K562 (cell line): ENCODE results near the gene ARMC8. TPM values are rescaled to one million over a fixed set of nuclear protein-coding genes. Genes with fewer than 3 reads are reported as not detected.
A peak's percentile ranks its signal among the peaks of the same experiment; 100 is the strongest.

Experiments
- BRF2 ChIP-seq: IDR thresholded peaks from 3 replicates; pipeline ENCODE4 v1.6.1; 2011; ENCODE audit warnings: borderline replicate concordance, mild to moderate bottlenecking; ENCODE audit not compliant: insufficient read length, insufficient read depth
- CGGBP1 ChIP-seq: fragments of 250-450 bp; sonication (Bioruptor Pico); IDR thresholded peaks from 2 replicates; pipeline ENCODE4 v1.9.0; 2021; ENCODE audit warnings: mild to moderate bottlenecking
- CTCFL ChIP-seq: IDR thresholded peaks from 2 replicates; pipeline ENCODE4 v1.6.1; 2011; ENCODE audit warnings: borderline replicate concordance, low read depth, mild to moderate bottlenecking, moderate library complexity, low read length; ENCODE audit not compliant: insufficient read depth, poor library complexity, severe bottlenecking
- DMBX1 ChIP-seq: fragments of 250-450 bp; sonication (Bioruptor Pico); IDR thresholded peaks from 2 replicates; pipeline ENCODE4 v1.8.0; 2022; ENCODE audit warnings: inconsistent platforms, mild to moderate bottlenecking, moderate library complexity, borderline replicate concordance
- HDAC1 ChIP-seq, 2 experiments: fragments of 450-650 bp; IDR thresholded peaks; 2 replicates each; pipeline ENCODE4 v1.6.1; 2016 to 2017; ENCODE audit warnings: inconsistent platforms in 1 of 2, mild to moderate bottlenecking in 1 of 2, moderate library complexity in 1 of 2
- HDAC8 ChIP-seq: fragments of 450-650 bp; IDR thresholded peaks from 2 replicates; pipeline ENCODE4 v1.6.1; 2016; ENCODE audit warnings: mild to moderate bottlenecking, missing genetic modification characterization, moderate library complexity, missing compliant biosample characterization
- HNRNPUL1 ChIP-seq: fragments of 200-400 bp; formaldehyde crosslinking; IDR thresholded peaks from 2 replicates; pipeline ENCODE4 v1.6.1; 2017; ENCODE audit warnings: low read length
- IRF2 ChIP-seq: sonication (generic); formaldehyde crosslinking; IDR thresholded peaks from 2 replicates; pipeline ENCODE4 v1.8.1; 2022; ENCODE audit warnings: mild to moderate bottlenecking, missing genetic modification reagents
- NCOA2 ChIP-seq, 2 experiments: fragments of 450-650 bp; IDR thresholded peaks; 2 replicates each; pipeline ENCODE4 v1.6.1; 2018; ENCODE audit warnings: mild to moderate bottlenecking in 2 of 2, moderate library complexity in 1 of 2; ENCODE audit not compliant: partially characterized antibody in 2 of 2
- NFYB ChIP-seq: IDR thresholded peaks from 2 replicates; pipeline ENCODE4 v1.6.1; 2011; ENCODE audit warnings: mild to moderate bottlenecking, moderate library complexity; ENCODE audit not compliant: insufficient read length; ENCODE audit errors: extremely low read depth
- PCBP2 ChIP-seq: fragments of 200-400 bp; formaldehyde crosslinking; IDR thresholded peaks from 2 replicates; pipeline ENCODE4 v1.6.1; 2018; ENCODE audit warnings: low read length, low read depth, mild to moderate bottlenecking, moderate library complexity; ENCODE audit not compliant: poor library complexity, severe bottlenecking
- PHF21A ChIP-seq: fragments of 450-650 bp; IDR thresholded peaks from 2 replicates; pipeline ENCODE4 v1.6.1; 2017; ENCODE audit warnings: low read depth, borderline replicate concordance
- RBM39 ChIP-seq: fragments of 200-400 bp; formaldehyde crosslinking; optimal IDR thresholded peaks from 2 replicates; pipeline ENCODE3; 2018; ENCODE audit warnings: low read depth, low read length
- SMARCA4 ChIP-seq: fragments of 450-650 bp; IDR thresholded peaks from 2 replicates; pipeline ENCODE4 v1.6.1; 2016
- SPI1 ChIP-seq: IDR thresholded peaks from 2 replicates; pipeline ENCODE4 v1.6.1; 2011; ENCODE audit warnings: low read depth, low read length, control low read depth, borderline replicate concordance
- SREBF1 ChIP-seq: fragments of 150-350 bp; IDR thresholded peaks from 2 replicates; pipeline ENCODE4 v1.6.1; 2014; ENCODE audit warnings: antibody characterized with exemption, low read depth, low read length, borderline replicate concordance
- TCF3 ChIP-seq: sonication (generic); formaldehyde crosslinking; IDR thresholded peaks from 2 replicates; pipeline ENCODE4 v1.4.0; 2020; ENCODE audit warnings: mild to moderate bottlenecking, missing genetic modification reagents
- TFE3 ChIP-seq: fragments of 450-650 bp; formaldehyde crosslinking; IDR thresholded peaks from 2 replicates; pipeline ENCODE4 v1.4.0; 2020; ENCODE audit warnings: mild to moderate bottlenecking, mixed read lengths
- TRIM28 ChIP-seq: fragments of 450-650 bp; IDR thresholded peaks from 2 replicates; pipeline ENCODE4 v1.6.1; 2017
- WHSC1 ChIP-seq: IDR thresholded peaks from one replicate; pipeline ENCODE4 v1.6.1; 2012; ENCODE audit warnings: low read length, control low read depth, inconsistent platforms
- ZFP36 ChIP-seq: fragments of 150-350 bp; IDR thresholded peaks from 2 replicates; pipeline ENCODE4 v1.6.1; 2018; ENCODE audit warnings: low read length, low read depth; ENCODE audit not compliant: partially characterized antibody
- ZNF23 ChIP-seq: fragments of 250-450 bp; sonication (Bioruptor Pico); IDR thresholded peaks from 2 replicates; pipeline ENCODE4 v1.4.0; 2020; ENCODE audit warnings: mild to moderate bottlenecking
- ZNF354B ChIP-seq: fragments of 250-450 bp; sonication (Bioruptor Pico); IDR thresholded peaks from 2 replicates; pipeline ENCODE4 v1.4.0; 2020
- ZNF41 ChIP-seq: fragments of 250-450 bp; sonication (Bioruptor Pico); conservative IDR thresholded peaks from 2 replicates; pipeline ENCODE4 v1.4.0; 2020; ENCODE audit warnings: mild to moderate bottlenecking
- ZNF583 ChIP-seq: fragments of 250-450 bp; sonication (Bioruptor Pico); IDR thresholded peaks from 2 replicates; pipeline ENCODE4 v1.4.0; 2020
- ZNF75A ChIP-seq: fragments of 450-650 bp; formaldehyde crosslinking; IDR thresholded peaks from 2 replicates; pipeline ENCODE4 v1.4.0; 2020; ENCODE audit warnings: mild to moderate bottlenecking
- polyA plus RNA-seq, 8 experiments: library from polyadenylated mRNA; depleted of rRNA in 4 of 8; stranded (reverse) in 5 of 8; unstranded in 3 of 8; fragments of >200 nt; fragmentation: Nextera tagmentation in 2 of 8; fragmentation: Illumina TruSeq in 1 of 8; extraction: Ambion mirVana in 2 of 8; extraction: Trizol in 1 of 8; gene quantifications; 2 replicates each; pipeline versions ENCODE4 v1.2.1 to v1.2.3, GENCODE V29; 2011 to 2014; ENCODE audit warnings: inconsistent platforms in 1 of 8, missing spikeins in 1 of 8
- total RNA-seq, 7 experiments: library from RNA; depleted of rRNA in 6 of 7; stranded (reverse); fragments of >200 nt in 6 of 7; fragmentation: Illumina TruSeq in 2 of 7; extraction: Trizol in 2 of 7; gene quantifications; 2 replicates each; pipeline versions ENCODE4 v1.2.1 to v1.2.3, GENCODE V29; 2011 to 2021; ENCODE audit warnings: low replicate concordance in 1 of 7

The ARMC8 gene
- total and polyA plus RNA-seq, 9 of the 15 experiments (the other 6 are each of a cell fraction or from before 2014, with no cell fraction given): 22.4 to 76.1 (median 37.3) TPM

GRCh38 chr3:138174421-138175131 is 12.5 kb upstream of the ARMC8 start, which contains the start of gene DBR1 (continued):
- TF ChIP-seq PHF21A (no peak), TRIM28 (no peak), SMARCA4 (no peak), HDAC8 (tag) (no peak), HNRNPUL1 (no peak), ZNF354B (CRISPR knock-in tag) (no peak), CGGBP1 (CRISPR knock-in tag) (no peak), PCBP2 (no peak), TCF3 (CRISPR knock-in tag) (no peak), SPI1 (peak; percentile 80), SREBF1 (no peak), HDAC1 (IDR thresholded peaks at IDR 0.05) (peak in 1 of 2 experiments; percentile 64; a peak in 2 of 4 replicates), ZNF583 (no peak), NFYB (no peak), IRF2 (no peak), RBM39 (no peak), BRF2 (no peak), ZNF75A (CRISPR knock-in tag) (no peak), WHSC1 (no peak), ZNF23 (CRISPR knock-in tag) (no peak), DMBX1 (no peak), CTCFL (no peak), NCOA2 (IDR thresholded peaks at IDR 0.05; ENCODE audit: partially characterized antibody in 2 of 2) (no peak), ZFP36 (peak; percentile 74), ZNF41 (CRISPR knock-in tag) (no peak), TFE3 (CRISPR knock-in tag) (no peak)
